ENCODE data around the gene GDF10.

GDF10 gene

GRCh38 chr10:47353351-47353750 lies 53.4 kb downstream of the GDF10 start:
- no peak for DNase-seq (ENCODE audit: low read depth)

GRCh38 chr10:47354165-47354564 lies 54.2 kb downstream of the GDF10 start:
- DNase-seq (ENCODE audit: low read depth) = no peak

GRCh38 chr10:47354900-47355299 lies 54.9 kb downstream of the GDF10 start:
- no peak for DNase-seq (ENCODE audit: low read depth)

GRCh38 chr10:47356708-47357107 lies 56.7 kb downstream of the GDF10 start:
- DNase-seq (ENCODE audit: low read depth) = no peak

GRCh38 chr10:47357131-47357582 lies 57.2 kb downstream of the GDF10 start:
- no peak for DNase-seq (ENCODE audit: low read depth)

- no peak for DNase-seq (ENCODE audit: low read depth)
Measured at GRCh38 chr10:47357911-47358310, 57.9 kb downstream of the GDF10 start.

- DNase-seq (ENCODE audit: low read depth) = no peak
Measured at GRCh38 chr10:47358457-47358856, 58.5 kb downstream of the GDF10 start.

- no peak for DNase-seq (ENCODE audit: low read depth)
Measured at GRCh38 chr10:47359101-47359500, 59.1 kb downstream of the GDF10 start.

GRCh38 chr10:47359626-47360418 lies 59.8 kb downstream of the GDF10 start:
- no peak for DNase-seq (ENCODE audit: low read depth)

- no peak for DNase-seq (ENCODE audit: low read depth)
Measured at GRCh38 chr10:47360419-47361040, 60.5 kb downstream of the GDF10 start.

- DNase-seq (ENCODE audit: low read depth) = no peak
Measured at GRCh38 chr10:47361293-47361692, 61.3 kb downstream of the GDF10 start.

- no peak for DNase-seq (ENCODE audit: low read depth)
Measured at GRCh38 chr10:47362199-47362598, 62.2 kb downstream of the GDF10 start.
